Left renal pelvis (tissue), 4 donors: ENCODE results near the gene CLCNKA. TPM values are rescaled to one million over a fixed set of nuclear protein-coding genes. Genes with fewer than 3 reads are reported as not detected.
"Not testable (repeated sequence)": the region's sequence is repeated elsewhere in the genome, so short reads cannot be mapped to it uniquely, and the experiment has no call there.

Source experiments
- DNase-seq, 4 donors: peaks; one replicate each; pipeline ENCODE4 v3.0.0-alpha.2; 2013; ENCODE audit warnings: low read depth in 4 of 4, low spot score in 3 of 4
- polyA plus RNA-seq, 4 donors: library from polyadenylated mRNA; unstranded; fragments of 120-200 nt; gene quantifications; one replicate each; pipeline ENCODE4 v1.2.1, GENCODE V29; 2013; ENCODE audit not compliant: insufficient read length in 4 of 4

Gene CLCNKA
- polyA plus RNA-seq, 4 donors = 1.00 to 22.4 (median 16.8) TPM

DNA sequence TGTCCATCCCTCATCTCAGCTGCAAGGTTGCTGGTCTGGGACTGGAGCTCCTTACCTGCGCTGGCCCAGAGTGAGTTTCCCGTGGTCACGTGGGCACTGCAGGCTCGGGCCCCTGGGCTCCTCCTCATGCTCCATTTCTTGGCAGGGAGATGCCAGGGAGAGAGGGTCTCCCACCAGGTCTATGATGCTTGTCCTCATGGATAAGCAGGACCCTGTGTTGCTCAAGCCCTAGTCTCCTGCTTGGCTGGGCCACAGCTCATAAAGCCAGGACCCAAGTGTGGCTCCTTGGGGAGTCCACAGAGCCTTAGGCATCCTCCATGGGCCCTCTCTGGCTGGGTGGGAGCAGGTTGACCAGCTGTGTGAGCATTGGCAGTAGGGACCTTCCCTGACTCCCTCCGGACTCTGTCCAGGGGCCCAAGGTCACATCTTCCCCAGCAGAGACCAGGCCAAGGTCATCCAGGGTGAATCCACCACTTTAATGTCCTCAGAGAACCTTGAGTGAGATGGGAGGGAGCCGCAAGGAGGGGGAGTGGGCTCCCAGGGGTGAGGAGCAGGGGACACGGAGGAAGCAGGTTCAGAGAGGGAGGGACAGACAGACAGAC is 35.6 kb downstream of the CLCNKA start:
- not testable (repeated sequence) for DNase-seq

DNA sequence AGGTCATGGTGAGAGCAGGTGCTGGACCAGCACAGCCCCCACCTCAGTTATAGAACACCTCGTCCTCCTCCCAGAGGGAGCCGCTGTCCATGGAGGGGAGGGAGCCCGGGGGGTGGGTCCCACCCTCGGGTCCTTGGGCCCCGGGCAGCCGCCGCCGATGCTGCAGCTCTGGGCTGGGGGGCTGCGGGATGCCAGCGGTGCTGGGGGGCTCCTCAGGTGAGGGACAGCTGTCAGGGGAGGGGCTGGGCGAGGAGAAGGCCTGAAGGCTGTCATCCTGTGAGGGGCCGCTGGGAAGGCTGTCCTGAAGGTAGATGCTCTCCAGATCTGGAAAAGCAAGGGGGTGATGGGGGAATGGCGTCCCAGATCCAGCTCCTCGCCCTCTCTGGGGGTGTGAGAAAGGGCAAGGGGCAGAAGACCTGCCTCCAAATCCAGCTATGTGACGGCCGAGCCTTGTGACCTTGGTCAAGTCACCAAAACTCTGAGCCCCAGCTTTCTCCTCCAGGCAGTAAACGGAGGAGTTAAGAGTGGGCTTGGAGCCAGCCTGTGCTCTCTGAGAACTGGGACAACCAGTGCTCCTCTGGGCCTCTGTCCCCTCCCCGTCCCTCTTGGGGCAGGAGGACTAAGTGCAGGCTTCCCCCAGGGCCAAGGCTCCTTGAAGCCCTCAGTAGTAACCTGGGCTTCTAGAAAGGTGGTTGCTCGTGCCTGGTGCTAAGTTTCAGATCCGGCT is 36.7 kb downstream of the CLCNKA start:
- not testable (repeated sequence) for DNase-seq

DNA sequence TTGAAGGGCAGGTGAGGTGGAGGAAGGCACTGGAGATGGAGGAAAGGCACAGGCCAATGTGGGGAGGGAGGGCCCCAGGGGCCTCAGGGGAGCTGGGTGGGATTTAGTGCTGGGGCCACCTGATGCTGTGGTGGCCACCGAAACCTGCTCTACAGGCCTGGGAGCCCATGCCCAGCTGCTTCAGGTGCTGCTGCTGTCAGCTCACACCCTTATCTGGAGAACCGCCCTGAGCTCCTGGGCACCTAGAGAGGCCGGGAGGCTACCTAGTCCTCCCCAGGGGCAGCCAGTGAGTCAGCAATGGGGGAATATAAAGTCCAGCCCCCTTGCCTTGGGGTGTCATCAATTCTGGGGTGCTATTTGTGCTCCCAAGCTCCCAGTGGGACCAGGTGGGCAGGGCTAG is 39.4 kb downstream of the CLCNKA start:
- DNase-seq = no peak

DNA sequence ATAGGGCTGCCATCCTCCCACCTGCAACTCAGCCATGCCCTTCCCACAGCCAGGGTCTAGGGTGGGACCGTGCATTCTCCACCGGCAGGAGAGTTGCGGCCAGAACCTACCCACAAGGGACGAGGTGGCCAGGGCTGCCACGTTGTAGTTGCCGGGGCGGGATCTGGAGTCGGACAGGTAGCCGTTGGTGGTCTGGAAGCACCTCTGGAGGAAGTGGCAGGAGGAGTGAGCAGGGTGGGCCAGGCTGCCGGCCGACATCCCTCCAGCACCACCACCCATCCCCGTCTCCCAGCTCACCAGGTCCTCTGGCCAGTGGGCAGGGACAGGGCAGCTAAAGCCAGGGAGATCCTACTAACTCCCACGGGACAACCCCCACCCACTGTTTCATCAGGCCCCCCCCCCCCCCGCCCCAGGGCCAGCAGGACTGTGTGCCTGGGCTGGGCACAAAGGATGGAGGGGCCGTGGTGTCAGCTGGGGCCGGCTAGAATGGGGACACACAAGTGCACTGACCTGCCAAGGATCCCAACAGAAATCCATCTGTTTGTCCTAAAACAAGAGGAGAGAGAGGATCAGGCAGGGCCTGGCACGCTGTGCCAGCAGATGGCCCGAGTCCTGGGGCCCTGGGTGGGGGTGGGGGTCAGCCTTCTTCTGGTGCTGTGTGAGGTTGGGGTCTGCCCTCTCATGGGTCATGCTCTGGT is 40.3 kb downstream of the CLCNKA start:
- not testable (repeated sequence) for DNase-seq

DNA sequence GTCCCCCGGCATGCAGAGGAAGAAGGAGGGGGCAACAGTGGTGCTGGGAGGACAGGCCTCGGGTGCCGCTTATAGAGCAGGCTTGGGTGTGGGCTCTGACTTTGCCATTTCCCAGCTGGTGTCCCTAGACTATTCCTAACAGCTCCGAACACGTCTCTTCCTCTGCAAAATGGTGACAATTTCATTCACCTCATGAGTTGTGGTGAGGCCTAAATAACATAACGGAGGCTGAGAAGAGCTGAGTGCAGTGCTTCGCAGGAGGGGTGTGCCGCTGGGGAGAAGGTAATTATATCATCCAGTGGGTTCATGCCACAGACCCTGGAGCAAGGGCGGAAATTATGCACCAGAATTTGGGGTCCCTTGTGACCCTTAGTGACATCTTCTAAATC is 40.8 kb downstream of the CLCNKA start:
- not testable (repeated sequence) for DNase-seq

DNA sequence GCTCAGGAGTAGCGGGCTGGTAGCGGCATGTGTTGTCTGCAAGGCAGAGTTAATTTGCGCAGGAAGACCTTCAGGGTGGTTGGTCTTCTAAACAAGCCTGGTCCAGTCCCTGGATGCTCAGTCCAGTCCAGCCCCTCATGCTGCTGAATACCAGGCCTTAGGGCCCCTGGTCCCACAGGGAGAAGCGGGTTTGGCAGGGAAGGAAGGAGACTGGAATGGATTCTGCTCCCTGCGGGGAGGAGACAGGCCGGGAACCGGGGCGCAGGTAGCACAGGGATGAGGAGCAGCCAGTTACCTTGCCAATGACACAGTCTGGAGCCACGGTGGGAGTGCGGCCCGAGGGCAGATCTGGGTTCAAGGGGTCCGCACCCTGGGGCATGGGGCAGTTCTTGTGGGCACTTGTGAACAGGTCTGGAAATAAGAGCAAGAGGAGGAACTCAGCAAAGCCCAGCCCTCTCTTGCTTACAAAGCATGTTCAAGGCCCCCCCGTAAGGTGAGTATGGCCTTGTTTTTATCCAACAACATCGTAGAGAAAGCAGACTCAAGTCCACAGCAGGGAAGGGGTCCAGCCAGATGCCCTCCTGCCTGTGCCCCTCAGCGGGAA is 41.5 kb downstream of the CLCNKA start:
- no peak for DNase-seq

DNA sequence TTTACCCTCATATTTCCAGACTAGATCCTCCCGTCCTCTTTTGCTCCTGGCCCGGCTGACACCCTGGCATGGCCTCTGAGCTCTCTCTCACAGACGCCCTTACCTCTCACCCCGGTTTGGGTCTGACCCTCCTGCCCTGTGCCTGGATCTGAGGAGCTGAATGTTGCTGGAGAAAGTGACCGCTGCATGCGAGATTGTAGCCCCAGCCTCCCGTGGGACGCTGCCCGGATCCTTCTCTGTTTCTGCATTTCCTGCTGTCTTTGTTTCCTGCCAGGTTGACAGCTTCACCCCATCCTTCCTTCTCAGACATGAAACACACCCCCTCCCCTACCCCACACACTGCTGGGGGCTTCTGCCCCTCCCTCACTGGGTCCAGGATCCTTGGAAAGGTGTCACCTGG is 42.1 kb downstream of the CLCNKA start:
- no peak for DNase-seq

DNA sequence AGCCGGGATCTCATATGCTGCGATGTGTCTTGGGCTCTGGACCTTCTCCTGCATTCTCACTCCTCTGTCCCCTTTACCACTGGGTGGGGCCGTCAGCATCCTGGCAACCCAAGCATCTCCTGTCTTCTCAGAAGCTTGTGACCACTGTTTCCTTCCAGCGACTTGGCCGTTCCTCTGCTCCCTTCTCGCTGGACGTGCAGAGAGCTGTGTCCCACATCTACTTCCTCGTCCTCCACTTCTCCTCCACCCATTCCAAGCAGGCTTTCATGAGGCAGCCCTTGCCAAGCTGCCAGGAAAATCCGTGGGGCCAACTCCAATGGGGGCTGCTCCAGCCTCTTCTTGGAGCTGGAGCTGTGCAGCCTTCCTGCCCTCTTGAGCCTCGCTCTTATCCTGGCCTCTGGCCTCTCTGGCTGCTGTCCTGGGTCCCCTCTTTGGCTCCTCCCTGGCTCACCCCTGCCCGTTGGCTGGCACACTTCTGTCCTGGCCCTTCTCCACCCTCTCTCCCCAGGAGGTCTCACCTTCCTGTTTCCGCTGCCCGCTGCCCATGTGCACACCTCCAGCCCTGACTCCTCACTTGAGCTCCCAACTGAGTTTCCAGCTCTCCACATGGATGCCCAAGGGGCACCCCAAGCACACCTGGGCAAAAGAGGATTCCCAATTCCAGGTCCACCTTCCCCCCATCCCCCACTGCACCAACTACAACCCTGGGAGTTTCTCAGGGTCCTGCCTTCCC is 42.9 kb downstream of the CLCNKA start:
- no peak for DNase-seq

DNA sequence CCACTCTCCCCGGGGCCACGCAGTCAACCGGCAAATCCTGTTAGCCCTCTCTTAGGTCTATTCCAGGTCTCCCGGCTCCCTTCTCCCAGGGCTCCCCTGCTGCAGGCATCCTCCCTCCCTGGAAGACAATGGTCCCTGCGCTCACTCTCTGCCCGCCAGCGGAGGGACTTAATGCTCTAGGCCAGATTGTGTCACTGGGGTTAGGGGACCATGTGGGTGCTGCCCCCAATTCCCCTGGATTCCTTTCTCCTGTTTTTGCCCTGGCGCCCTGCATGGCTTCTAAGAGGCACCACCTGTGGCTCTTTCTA is 43.4 kb downstream of the CLCNKA start:
- no peak for DNase-seq

DNA sequence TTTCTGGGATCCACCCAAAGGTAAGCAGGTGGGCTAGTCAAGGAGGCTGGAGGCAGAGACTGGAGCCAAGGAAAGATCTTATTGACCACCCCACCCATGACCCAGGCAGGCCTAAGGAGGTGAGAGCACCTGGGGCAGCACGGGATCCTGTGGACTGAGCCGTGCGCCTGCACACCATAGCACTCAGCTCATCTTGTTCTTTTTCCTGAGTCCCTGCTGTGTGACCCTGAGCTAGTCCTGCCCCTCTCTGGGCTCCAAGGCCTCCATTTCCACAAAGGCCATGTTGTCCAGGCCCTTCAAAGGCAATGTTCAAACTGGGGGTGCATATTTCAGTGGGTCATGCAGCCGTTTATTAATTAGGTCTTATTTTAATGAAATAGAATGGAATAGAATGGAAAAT is 44.4 kb downstream of the CLCNKA start:
- DNase-seq = no peak

DNA sequence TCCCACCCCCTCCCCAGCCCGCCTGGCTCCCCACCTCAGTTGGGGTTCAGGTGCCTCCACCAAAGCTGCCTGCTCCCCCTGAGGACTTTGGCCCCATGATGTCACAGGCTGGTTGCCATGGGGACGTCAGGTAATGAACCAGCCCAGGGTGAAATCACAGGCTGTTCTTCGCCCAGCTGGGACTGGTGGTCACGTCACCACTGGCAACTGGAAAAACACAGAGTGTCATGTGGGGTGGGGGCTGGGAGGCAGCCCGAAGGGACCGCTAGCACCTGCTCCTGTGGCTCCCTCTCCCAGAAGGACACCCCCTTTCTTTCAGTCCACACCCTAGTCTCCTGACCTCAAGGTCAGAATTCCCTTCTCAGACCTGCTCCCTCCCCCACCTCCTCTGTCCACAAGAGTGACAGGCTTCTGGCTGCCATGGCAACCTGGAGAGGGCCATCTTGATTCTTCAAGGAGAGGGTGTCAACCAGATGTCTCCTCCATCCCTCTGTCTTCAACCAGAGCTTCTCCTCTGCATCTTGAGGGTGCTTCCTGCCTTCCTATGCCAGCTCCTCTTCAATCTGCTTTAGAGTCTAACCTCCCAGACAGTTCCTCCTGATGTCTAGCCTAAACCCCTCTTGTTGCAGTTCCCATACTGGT is 45.4 kb downstream of the CLCNKA start:
- DNase-seq = no peak

DNA sequence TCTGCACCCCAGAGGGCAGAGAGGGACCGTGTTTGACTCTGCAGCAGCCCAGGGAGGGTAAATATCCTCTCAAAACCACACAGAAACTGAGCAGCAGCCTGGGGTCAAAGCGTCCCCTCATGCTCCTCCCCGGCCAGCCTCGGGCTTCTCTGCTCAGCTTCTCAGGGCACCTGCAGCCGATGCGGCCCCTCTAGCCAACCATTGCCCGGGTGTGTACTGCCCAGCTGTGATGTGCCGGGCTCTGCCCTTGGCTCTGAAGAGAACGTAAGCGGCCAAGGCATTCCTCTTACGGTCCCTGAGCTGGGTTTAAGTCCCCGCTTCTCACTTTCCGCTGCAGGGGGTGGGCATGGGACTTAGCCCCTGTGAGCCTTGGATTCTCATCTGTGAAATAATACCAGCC is 46.1 kb downstream of the CLCNKA start:
- DNase-seq = no peak

DNA sequence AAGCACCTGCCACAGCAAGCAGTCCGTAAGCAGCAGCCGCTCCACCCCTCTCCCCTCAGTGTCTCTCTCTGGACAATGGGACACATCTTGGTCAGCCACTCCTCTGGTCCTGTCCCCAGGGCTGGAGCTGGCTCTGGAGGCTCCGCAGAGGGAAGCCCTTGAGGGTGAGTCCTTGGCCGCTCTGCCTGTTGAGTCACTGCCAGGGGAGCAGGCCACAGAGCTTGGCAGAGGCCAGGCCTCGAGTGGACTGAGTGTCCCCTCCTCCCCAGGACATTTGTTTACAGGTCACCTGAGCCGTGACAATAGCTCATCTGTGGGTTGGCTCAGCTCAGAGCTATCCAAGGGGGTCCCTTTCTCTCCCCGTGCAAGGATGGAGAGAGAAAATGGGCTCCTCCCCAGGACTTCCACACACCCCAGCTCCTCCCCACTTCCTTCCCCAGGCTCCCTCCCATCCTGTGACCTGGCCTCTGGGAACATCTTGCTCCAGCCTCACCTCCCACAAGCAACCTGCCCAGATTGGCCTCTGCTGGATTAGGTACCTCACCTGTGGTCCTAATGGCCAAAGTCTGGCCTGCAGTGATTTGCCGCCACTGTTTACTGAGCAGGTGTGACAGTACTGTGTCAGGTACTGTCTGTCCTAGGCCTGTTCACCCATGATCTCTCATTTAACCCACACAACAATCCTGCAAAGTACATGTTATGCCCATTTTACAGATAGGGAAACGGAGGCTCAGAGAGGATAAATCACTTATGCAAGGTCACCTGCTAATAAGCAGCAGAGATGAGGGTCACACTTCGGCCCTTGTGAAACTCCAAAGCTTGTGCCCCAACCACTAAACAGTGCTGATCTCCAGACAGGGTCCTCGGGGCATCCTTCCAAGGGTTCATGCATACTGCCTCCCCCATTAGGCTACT is 46.8 kb downstream of the CLCNKA start:
- DNase-seq = no peak

DNA sequence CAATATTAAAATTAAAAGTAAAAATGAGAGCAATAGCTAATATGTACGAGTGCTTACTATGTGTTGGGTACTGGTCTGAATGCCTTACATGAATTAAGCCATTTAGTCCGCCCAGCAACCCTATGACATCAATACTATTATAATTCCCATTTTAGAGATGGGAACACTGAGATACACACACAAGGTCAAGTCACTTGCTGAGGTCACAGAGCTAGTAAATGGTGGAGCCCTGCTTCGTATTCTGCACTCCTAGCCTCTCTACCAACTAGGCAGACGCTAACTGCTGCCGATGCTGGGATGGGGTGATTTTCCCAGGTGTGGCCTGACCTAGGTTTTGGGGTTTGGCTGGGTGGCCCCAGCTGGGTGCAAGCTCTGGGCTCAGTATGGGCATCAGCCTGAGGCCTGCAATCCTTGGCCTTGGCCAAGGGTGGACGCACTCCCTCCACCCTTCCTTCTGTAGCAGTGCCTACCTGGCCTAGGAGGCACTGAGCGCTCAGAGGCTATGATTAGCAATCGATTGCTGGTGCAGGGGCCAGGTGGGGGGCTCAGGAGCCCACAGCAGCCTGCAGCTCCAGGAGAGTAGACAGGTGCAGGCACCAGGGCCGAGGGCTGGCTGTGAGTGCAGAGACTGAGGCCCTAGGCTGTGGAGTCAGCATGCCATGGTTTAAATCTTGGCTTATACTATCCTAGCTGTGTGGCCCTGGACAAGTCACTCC is 49.0 kb downstream of the CLCNKA start:
- DNase-seq = no peak

DNA sequence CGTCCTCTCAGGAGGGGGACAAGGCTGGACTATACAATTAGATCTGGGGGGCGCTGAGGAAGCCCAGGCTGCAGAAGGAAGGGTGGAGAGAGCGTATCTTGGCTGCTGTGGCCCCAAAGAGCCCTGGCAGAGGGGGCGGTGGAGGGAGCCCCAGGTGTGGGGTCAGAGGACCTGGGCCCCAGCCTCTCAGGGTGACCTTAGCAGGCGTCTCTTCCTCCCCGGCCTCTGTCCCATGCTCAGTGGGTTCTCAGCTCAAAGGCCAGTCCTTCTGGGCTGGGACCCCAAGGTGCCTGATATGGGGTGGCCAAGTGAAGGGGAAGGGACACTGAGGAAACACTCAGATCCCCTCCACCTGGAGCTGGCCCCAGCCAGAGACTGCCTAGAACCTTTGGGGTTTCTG is 49.8 kb downstream of the CLCNKA start:
- no peak for DNase-seq

DNA sequence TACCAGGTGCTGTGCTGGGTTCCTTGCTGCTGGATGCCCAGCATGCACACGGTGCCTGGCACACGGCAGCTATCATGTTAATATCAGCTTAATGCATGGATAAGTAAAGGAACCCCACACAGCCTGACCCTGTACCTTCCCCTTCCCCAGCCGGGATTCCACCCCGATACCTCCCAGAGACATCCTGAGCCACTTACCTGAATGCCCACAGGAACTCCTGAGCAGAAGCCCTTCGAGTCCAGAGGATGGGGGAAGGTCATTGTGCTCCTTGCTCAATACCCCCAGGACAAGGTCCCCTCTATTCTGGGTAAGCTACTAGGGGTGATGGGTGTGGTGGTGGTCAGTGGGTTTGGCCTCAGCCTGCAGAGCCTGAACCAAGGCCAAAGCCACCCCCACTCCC is 50.3 kb downstream of the CLCNKA start:
- DNase-seq = no peak

DNA sequence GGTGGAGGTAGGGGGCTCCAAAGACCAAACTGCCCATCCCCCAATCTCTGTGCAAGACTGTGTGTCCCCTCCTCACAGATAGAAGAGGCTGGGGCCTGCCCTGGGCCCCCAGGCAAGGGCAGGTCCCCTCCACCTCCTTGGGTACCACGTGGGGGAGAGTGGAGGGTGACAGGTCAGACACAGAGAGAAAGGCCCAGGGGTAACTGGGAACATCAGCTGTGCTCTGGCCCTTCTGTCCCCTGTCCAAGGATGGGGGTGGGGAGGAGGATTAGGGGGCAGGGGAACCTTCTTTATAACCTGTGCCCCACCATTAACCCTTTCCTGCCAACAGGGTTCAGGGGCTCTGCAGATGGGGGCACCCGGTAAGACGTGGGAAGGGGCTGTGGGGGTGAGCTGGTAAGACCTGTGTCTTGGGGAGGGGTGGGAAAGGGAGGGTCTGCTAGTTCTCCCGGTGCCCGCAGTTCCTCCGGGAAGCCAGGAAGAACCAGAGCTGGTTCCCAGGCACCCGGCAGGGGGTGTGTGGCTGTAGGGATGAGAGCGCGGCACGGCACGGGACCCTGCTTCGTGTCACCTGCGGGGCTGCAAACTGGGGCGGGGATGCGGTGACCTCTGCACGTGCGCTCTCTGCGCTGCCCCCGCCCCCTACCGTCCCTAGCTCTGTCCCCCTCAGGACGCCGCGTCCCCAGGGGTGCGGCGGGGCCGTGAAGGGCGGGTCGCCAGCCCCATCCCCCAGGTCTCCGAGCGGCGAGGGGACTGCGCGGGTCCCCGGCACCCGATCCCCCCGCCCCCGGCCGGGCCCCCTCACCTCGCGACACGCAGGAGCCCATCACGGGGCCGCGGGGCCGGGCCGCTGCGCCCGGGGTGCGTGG is 51.0 kb downstream of the CLCNKA start:
- no peak for DNase-seq
